OCI-LY7 (cell line): ENCODE data around the gene RBM47.

ENCODE experiments used
- EZH2phosphoT487 ChIP-seq: fragments of 200-600 bp; sonication (generic); IDR thresholded peaks from 2 replicates; pipeline ENCODE4 v1.6.1; 2018; ENCODE audit warnings: low read depth, borderline replicate concordance, mild to moderate bottlenecking, mixed run types, antibody characterized with exemption, low read length, moderate library complexity, mixed read lengths
- TF ChIP-seq, protein P1 (sequence below): fragments of 200-600 bp; sonication (generic); conservative IDR thresholded peaks from 2 replicates; pipeline ENCODE4 v1.5.1; 2014; ENCODE audit warnings: mild to moderate bottlenecking, antibody characterized with exemption, low read length, moderate library complexity, mixed read lengths

DNA sequence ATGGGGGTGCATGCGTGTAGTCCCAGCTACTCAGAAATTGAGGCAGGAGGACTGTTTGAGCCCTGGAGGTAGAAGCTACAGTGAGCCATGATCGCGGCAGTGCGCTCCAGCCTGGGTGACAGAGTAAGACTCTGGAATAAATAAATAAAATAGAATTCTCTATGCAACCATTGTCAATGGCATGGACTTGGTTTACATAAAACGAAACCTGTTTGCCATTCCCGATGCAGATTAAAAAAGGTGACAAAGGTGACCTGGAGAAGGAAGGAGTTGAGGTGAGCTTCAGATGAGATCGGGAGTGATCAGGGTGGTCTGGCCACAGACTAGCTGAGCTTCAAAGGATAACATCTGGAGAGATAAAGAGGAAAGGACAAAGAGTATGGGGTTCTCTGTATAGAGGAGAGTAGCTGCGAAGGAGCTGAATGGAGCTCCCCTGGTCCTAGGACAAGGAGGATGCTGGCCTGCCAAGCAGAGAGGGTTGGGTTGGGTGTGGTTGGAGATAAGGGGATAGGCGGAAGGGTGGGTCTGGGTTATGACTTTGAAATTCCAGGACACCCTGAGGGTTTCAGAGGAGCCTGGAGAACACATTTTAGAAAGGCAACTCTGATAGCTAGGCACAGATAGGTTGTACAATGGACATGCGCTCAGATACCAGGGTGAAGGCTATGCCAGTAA, 98.6 kb downstream of the RBM47 start:
- TF ChIP-seq, protein P1, sequence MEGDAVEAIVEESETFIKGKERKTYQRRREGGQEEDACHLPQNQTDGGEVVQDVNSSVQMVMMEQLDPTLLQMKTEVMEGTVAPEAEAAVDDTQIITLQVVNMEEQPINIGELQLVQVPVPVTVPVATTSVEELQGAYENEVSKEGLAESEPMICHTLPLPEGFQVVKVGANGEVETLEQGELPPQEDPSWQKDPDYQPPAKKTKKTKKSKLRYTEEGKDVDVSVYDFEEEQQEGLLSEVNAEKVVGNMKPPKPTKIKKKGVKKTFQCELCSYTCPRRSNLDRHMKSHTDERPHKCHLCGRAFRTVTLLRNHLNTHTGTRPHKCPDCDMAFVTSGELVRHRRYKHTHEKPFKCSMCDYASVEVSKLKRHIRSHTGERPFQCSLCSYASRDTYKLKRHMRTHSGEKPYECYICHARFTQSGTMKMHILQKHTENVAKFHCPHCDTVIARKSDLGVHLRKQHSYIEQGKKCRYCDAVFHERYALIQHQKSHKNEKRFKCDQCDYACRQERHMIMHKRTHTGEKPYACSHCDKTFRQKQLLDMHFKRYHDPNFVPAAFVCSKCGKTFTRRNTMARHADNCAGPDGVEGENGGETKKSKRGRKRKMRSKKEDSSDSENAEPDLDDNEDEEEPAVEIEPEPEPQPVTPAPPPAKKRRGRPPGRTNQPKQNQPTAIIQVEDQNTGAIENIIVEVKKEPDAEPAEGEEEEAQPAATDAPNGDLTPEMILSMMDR: no peak
- TF ChIP-seq EZH2phosphoT487: no peak
